Embryonic facial prominence (tissue), 1 donor: ENCODE data around the gene SLC25A26.

Experiments
- DNase-seq: peaks from one replicate; pipeline ENCODE4 v3.0.0-alpha.2; 2016; ENCODE audit errors: extremely low spot score

Gene SLC25A26, protein sequence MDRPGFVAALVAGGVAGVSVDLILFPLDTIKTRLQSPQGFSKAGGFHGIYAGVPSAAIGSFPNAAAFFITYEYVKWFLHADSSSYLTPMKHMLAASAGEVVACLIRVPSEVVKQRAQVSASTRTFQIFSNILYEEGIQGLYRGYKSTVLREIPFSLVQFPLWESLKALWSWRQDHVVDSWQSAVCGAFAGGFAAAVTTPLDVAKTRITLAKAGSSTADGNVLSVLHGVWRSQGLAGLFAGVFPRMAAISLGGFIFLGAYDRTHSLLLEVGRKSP

GRCh38 chr3:66220602-66221377 lies at the start of gene SLC25A26:
TSS of gene SLC25A26 (plus strand) at chr3:66221001. CDS start at chr3:66221095, 94 bp downstream.
- peak; percentile 89 for DNase-seq

DNA sequence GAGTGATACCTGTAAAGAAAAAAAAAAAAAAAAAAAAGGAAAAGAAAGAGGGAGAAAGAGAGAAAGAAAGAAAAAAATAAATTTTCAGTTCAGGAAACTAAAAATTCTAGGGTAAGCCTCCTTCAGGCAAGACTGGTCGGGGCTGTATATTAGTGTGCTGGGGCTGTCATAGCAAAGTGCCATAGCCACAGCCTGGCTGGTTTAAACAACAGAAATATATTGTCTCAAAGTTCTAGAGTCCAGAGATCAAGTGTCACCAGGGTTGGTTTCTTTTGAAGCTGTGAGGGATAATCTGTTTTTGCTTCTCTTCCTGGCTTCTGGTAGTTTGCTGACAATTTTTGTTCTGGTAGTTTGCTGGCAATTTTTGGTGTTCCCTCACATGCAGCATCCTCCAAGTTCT lies 48.4 kb upstream of the SLC25A26 start:
- DNase-seq, result no peak

- no peak for DNase-seq
Observed at GRCh38 chr3:66177026-66177425, 43.8 kb upstream of the SLC25A26 start.

DNA sequence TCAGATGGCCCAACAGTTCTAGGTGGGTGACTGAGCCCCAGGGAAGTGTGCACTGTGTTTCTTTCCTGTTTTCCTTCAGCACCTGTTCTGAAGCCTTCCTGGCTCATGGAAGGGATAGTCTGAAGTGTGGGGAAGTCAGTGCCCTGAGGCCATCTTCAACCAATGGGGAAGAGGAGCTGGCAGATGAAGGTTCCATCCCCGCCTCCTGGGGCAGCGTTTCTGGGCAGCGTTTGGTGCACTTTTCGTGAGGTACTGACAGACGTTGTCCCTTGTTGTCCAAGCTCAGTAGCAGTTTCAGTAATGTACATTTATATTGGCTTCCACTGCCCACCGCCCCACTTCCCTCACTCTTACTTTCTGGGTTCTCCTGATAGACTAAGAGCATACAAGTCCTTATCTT lies 42.6 kb upstream of the SLC25A26 start:
- no peak for DNase-seq

- no peak for DNase-seq
Observed at GRCh38 chr3:66179793-66180192, 41.0 kb upstream of the SLC25A26 start.

GRCh38 chr3:66181764-66182163 lies 39.0 kb upstream of the SLC25A26 start:
- DNase-seq, result no peak

DNA sequence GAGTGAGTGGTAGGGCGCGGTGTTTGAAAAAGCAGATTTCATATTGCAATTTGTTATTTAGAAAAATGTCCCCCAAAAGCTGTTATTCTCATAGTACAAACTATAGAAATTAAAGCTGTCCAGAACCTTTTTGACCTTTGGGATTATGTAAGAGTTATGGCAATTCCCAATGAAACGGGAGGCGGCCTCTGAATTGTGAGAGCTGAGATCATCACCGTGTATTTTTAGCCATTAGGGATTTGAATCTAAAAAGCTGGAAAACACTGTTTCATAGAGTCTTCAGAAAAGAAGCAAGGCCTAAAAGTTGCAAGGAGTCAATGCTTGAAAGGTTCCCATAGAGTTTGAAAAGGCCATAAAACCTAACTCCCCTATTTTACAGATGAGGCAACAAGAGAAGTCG lies 38.6 kb upstream of the SLC25A26 start:
- no peak for DNase-seq

DNA sequence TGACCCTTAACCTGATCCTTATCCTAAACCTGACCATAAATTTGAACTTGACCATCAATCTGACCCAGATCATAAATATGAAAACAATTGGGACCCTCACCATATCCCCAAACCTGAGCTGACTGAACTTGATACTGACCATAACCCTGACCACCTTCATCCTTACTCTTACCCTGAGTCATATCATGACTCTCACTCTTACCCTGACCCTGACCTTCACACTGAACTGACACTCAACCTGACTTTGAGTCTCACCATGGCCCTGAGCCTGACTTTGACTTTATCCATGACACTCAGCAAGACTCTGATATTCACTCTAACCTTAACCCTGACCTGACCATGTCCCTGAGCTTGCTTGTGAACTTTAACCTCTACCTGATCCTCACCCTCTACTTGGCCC lies 34.3 kb upstream of the SLC25A26 start:
- DNase-seq, result no peak

- DNase-seq, result peak; percentile 48
Observed at GRCh38 chr3:66195347-66195783, 25.4 kb upstream of the SLC25A26 start.

DNA sequence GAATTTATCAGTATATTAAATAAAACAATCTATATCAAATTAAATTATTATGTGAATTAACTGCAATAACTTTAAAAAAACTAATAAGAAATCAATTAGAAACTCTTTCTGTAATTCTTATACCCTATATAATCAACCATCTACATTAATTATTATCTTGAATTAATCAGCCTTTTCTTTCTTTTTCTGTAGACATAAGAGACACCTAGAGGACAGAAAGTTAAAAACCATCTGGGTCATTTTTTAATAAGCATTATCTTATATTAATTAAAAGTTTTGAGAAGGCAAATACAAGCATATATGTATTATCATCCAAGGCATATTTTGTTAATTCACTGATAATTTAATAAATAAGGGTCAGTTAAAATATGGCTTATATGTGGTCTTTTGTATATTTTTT lies 24.2 kb upstream of the SLC25A26 start:
- DNase-seq, result no peak

DNA sequence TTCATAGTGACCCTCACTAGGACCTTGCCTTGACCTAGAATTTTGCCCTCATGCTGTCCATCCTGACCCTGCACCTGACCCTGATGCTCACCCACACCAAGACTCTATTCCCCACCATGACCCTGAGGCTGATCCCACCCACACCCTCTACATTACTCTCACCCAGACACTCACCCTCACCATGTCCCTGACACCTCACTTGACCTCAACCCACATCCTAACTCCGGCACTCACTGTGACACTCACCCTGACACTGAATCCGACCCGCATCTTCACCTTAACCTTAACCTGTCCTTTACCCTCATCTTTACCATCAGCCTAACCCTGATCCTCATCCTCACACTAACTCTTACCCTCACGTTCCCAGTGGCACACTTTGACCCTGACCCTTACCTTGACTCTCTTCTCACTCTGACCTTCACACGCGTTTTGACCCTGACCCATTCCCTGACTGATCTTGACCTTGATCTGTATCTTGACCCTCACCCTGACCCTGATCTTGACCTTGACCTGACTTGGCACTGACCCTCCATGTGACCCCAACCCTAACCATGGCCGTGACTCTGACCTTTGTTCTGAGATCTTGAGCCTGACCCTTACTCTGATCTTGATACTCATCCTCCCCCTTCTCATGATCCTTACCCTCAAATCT lies 22.2 kb upstream of the SLC25A26 start:
- DNase-seq, result no peak

GRCh38 chr3:66199089-66199473 lies 21.7 kb upstream of the SLC25A26 start:
- no peak for DNase-seq

- DNase-seq, result no peak
Observed at GRCh38 chr3:66200147-66200546, 20.7 kb upstream of the SLC25A26 start.

DNA sequence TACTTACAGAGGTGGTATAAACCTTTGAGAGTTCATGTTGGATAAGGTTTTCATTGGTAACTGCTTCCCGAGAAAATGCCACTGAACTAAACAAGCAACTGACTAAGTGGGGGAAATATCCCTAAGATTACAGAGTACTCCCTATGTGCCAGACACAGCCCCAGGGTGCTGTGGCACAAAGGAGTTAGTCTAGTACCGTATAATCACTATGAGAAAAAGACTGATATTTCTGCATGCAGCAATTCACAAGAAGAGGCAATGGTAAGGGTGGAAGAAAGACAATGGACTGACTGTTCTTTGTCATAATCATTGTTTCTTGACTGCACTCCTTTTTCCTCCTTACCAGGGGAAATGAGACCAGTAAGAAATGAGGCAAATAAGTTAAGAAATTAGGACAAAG lies 20.0 kb upstream of the SLC25A26 start:
- DNase-seq, result no peak

GRCh38 chr3:66203275-66203674 lies 17.5 kb upstream of the SLC25A26 start:
- no peak for DNase-seq

DNA sequence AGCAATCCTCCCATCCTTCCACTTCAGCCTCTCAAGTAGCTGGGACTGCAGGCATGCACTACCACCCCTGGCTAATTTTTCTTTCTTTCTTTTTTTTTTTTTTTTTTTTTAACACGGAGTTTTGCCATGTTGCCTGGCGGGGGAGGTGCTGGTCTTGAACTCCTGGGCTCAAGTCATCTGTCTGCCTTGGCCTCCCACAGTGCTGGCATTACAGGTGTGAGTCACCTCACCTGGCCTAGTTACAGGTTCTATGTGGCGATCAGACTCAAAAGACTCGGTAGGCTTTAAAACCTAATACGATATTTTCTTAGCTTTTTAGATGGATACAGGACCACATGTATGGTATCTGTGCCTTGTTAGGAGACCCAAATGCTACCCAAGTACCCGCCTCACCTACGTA lies 14.0 kb upstream of the SLC25A26 start:
- DNase-seq, result no peak

DNA sequence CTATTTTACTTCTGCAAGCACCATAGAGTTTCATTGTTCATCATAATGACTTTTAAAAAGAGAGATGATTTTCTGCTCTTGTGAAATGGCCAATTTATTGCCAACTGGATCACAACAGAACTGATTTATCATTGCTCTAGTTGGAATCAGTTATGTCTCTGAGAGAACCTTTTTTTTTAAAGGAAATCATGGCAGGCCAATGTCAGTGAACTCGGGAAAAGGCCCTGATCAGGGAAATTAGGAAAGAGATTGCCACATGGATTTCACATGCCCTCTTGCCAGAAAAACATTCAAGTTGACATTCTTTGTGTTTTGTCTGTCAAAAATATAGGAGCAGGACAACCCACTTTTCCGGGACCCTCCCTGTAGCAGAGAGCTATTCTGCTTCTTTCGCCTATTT lies 12.6 kb upstream of the SLC25A26 start:
- no peak for DNase-seq

- DNase-seq, result no peak
Observed at GRCh38 chr3:66210687-66211295, 10.0 kb upstream of the SLC25A26 start.

DNA sequence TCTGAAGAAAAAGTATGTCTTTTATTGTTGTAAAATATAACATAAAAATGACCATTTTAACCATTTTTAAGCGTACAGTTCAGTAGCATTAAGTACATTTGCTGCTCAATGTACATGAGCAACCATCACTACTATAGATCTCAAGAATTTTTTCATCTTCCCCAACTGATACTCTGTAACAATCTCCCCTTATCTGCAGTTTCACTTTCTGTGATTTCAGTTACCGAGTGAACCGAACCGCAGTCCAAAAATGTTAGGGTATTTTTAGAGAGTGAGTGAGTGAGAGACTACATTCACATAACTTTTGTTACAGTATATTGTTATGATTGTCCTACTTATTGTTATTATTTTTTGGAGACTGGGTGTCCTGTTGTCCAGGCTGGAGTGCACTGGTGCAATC lies 9.0 kb upstream of the SLC25A26 start:
- no peak for DNase-seq

DNA sequence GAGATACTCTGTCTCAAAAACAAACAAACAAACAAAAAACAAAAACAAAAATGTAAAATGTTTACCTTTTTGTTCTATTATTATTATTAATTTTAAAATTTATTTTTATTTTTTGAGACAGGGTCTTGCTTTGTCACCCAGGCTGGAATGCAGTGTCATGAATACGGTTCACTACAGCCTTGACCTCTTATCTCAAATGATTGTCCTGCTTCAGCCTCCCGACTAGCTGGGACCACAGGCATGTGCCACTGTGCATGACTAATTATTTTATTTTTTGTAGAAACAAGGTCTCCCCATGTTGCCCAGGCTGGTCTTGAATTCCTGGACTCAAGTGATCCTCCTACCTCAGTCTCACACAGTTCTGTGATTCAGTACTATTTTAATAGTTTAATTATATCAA lies 5.7 kb upstream of the SLC25A26 start:
- no peak for DNase-seq

- DNase-seq, result no peak
Observed at GRCh38 chr3:66220066-66220465, 735 bp upstream of the SLC25A26 start.

- DNase-seq, result no peak
Observed at GRCh38 chr3:66224220-66224619, 3.4 kb downstream of the SLC25A26 start.
